Measurements from ENCODE around the gene RNF208. TPM values are rescaled to one million over a fixed set of nuclear protein-coding genes. Genes with fewer than 3 reads are reported as not detected.

The RNF208 gene
- total and polyA plus RNA-seq, 9 of the 15 experiments (the other 6 are each of a cell fraction or from before 2014, with no cell fraction given) = 0.15 to 6.9 (median 0.50) TPM; not detected in 2

GRCh38 chr9:137268538-137269201 is 46.6 kb upstream of the RNF208 start (continued):
- TF ChIP-seq ZNF318 (IDR thresholded peaks at IDR 0.05; ENCODE audit: borderline replicate concordance in 1 of 2, low read depth in 1 of 2) = peak in 1 of 2 experiments; percentile 43; a peak in 1 of 4 replicates

All from K562 (cell line).